Bronchial epithelial cell (primary cell): ENCODE measurements around the gene TMEM164. TPM values are rescaled to one million over a fixed set of nuclear protein-coding genes. Genes with fewer than 3 reads are reported as not detected.

Experiments used
- DNase-seq: peaks from one replicate; pipeline ENCODE4 v3.0.0-alpha.2; 2010; ENCODE audit warnings: low read depth
- FAIRE-seq: peaks from 2 replicates; lab custom pipeline; 2011; peaks lifted over from hg19 to GRCh38; lab: Jason Lieb, UNC
- H3K27me3 ChIP-seq: 2 replicates; pipeline ENCODE4 v1.5.1; 2011; ENCODE audit warnings: low read length; ENCODE audit not compliant: control insufficient read depth, insufficient read depth
- H3K36me3 ChIP-seq: 2 replicates; pipeline ENCODE4 v1.5.1; 2011; ENCODE audit warnings: low read length; ENCODE audit not compliant: control insufficient read depth, insufficient read depth
- H3K4me3 ChIP-seq: 2 replicates; pipeline ENCODE4 v1.5.1; 2011; ENCODE audit warnings: mild to moderate bottlenecking, low read depth, low read length, control low read depth
- CTCF ChIP-seq: IDR thresholded peaks from 2 replicates; pipeline ENCODE4 v1.5.1; 2011; ENCODE audit warnings: mild to moderate bottlenecking, moderate library complexity, low read length, control low read depth, inconsistent platforms; ENCODE audit not compliant: insufficient read depth, severe bottlenecking
- total RNA-seq: library from RNA; depleted of rRNA; stranded (reverse); fragments of >200 nt; gene quantifications from 2 replicates; pipeline ENCODE4 v1.2.1, GENCODE V29; 2014

The TMEM164 gene
- total RNA-seq, 1 donor from 2014 or later = 20.3 TPM

- DNase-seq (no peak), FAIRE-seq (no peak)
- no peak for TF ChIP-seq CTCF
- Histone ChIP-seq H3K4me3 (no peak overlapping the region), H3K27me3 (no peaks in the 10 kb centered on the region), H3K36me3 (peaks cover 2% of the 10 kb centered on the region)
These were observed 3.2 kb downstream of the TMEM164 start for GRCh38 chrX:110006161-110006560.

GRCh38 chrX:110006821-110007375, 4.0 kb downstream of the TMEM164 start:
- no peak for FAIRE-seq
- peak; percentile 44 for DNase-seq
- TF ChIP-seq CTCF = no peak
- Histone ChIP-seq H3K4me3 (no peak overlapping the region), H3K27me3 (no peaks in the 10 kb centered on the region), H3K36me3 (peaks cover 2% of the 10 kb centered on the region)

DNA sequence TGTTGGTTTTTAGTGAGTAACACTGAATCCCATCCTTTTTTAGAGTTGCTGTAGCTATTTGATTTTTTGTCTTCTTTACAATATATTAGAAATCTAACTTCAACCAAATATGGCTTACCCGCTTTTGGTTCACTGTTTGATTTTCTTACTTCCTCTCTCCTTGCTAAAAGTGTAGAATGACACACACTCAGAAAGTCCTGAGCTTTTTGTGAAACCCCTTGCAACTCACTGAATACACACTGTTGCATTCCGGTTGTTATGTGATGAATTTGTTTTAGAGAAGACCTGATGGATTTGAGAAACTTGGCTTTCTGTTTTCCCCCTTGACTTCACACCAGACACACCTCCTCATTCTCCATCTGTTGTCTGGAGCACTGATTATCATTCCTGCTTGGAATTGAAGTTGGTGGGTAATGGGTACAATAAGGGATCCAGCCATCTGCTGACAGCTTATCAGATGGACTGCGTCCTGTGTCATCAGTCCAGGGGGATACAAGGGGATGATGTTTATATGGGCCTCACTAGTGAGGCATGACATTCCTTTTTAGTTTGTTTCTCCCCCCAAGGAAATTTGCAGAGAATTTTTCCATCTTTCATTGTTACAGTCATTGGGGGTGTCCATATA, 5.2 kb downstream of the TMEM164 start:
- FAIRE-seq = no peak
- Histone ChIP-seq H3K4me3 (no peak overlapping the region), H3K36me3 (peaks cover 3% of the 10 kb centered on the region), H3K27me3 (no peaks in the 10 kb centered on the region)
- DNase-seq = no peak
- TF ChIP-seq CTCF = no peak

GRCh38 chrX:110012818-110013485, 10.0 kb downstream of the TMEM164 start:
- no peak for DNase-seq
- peak; percentile 86 for FAIRE-seq
- Histone ChIP-seq H3K27me3 (no peaks in the 10 kb centered on the region), H3K36me3 (peaks cover 3% of the 10 kb centered on the region), H3K4me3 (no peak overlapping the region)
- no peak for TF ChIP-seq CTCF

DNA sequence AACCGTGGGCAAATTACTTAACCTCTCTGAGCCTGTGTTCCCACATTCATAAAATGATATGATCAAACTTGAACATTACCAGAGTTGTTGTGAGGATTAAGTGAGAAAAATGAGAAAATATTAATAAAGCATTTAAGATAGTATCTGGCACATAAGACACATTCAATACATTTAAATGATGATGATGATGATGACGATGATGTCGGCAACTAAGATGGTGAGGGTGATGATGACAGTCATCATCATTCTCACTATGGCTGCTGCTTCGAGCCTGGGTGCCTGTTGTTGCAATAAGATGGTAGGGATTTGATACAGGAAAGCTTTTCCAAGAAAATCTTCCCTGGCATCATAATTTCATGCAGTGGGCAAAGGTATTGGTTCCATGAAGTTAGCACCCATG, 11.1 kb downstream of the TMEM164 start:
- no peak for TF ChIP-seq CTCF
- Histone ChIP-seq H3K36me3 (peaks cover 1% of the 10 kb centered on the region), H3K4me3 (no peak overlapping the region), H3K27me3 (no peaks in the 10 kb centered on the region)
- no peak for DNase-seq
- no peak for FAIRE-seq

DNA sequence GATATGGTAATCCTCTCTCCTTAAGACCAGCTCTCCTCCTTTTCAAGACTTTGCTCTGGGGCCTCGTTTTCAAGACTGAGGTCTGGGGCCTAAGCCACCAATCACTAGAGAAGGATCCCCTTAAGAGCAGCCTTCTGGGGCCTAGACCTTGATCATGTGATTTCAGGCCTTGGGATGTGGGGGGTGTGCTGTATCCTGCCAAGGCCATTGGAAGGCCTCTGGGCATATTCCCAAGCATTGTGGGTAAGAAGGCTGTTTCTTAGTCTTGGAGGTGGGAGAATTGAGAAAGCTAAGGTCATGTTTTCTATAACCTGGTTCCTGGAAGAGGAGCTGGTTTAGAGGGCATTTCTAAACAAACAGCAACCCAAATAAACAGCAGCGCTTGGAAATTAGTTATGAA, 12.1 kb downstream of the TMEM164 start:
- H3K36me3 ChIP-seq = peaks cover 1% of the 10 kb centered on the region
- no peaks in the 10 kb centered on the region for H3K27me3 ChIP-seq
- DNase-seq (no peak), FAIRE-seq (no peak)
- no peak for TF ChIP-seq CTCF
- H3K4me3 ChIP-seq = no peak overlapping the region
